H1 (cell line): ENCODE measurements around the gene ELP4.

ENCODE experiments used
- ASH2L ChIP-seq: fragments of 200-600, 300-600 bp; sonication (generic); IDR thresholded peaks from one replicate; pipeline ENCODE4 v1.7.1; 2017; ENCODE audit warnings: low read length
- CHD2 ChIP-seq: IDR thresholded peaks from 2 replicates; pipeline ENCODE4 v1.6.1; 2012; ENCODE audit warnings: low read length, improper control_type of control experiment
- EGR1 ChIP-seq: IDR thresholded peaks from 2 replicates; pipeline ENCODE4 v1.6.1; 2011; ENCODE audit warnings: low read depth, low read length, borderline replicate concordance
- FOSL1 ChIP-seq: IDR thresholded peaks from 2 replicates; pipeline ENCODE4 v1.6.1; 2011; ENCODE audit warnings: mild to moderate bottlenecking, low read depth, low read length, moderate library complexity; ENCODE audit not compliant: insufficient read depth
- JUN ChIP-seq: IDR thresholded peaks from 2 replicates; pipeline ENCODE4 v1.6.1; 2011; ENCODE audit warnings: low read depth, mild to moderate bottlenecking, improper control_type of control experiment, low read length
- POLR2A ChIP-seq, 2 experiments: IDR thresholded peaks; 1 replicate in 1 of 2; 2 replicates in 1 of 2; pipeline ENCODE4 v1.6.1; 2011; ENCODE audit warnings: low read depth in 2 of 2, low read length in 2 of 2, mild to moderate bottlenecking in 2 of 2; ENCODE audit errors: control extremely low read depth in 1 of 2
- POLR2AphosphoS5 ChIP-seq: IDR thresholded peaks from 2 replicates; pipeline ENCODE4 v1.6.1; 2011; ENCODE audit warnings: low read depth, low read length
- POU5F1 ChIP-seq: IDR thresholded peaks from 2 replicates; pipeline ENCODE4 v1.6.1; 2011; ENCODE audit warnings: low read depth, mild to moderate bottlenecking, low read length, moderate library complexity
- SP2 ChIP-seq: IDR thresholded peaks from 2 replicates; pipeline ENCODE4 v1.6.1; 2012; ENCODE audit warnings: mild to moderate bottlenecking, low read length, inconsistent platforms
- SUZ12 ChIP-seq: fragments of 200-600 bp; sonication (generic); IDR thresholded peaks from 2 replicates; pipeline ENCODE4 v1.6.1; 2012; ENCODE audit warnings: mild to moderate bottlenecking, inconsistent platforms, low read length, moderate library complexity, mixed read lengths
- YY1 ChIP-seq: IDR thresholded peaks from 2 replicates; pipeline ENCODE4 v1.6.1; 2011; ENCODE audit warnings: low read depth, mild to moderate bottlenecking, low read length
- TF ChIP-seq, protein P1 (sequence below), 3 experiments: IDR thresholded peaks; 1 replicate in 2 of 3; 2 replicates in 1 of 3; pipeline versions ENCODE4 v1.5.1 to v1.6.1; 2011; ENCODE audit warnings: low read length in 3 of 3, mild to moderate bottlenecking in 3 of 3, inconsistent platforms in 2 of 3, low read depth in 1 of 3, moderate library complexity in 1 of 3; ENCODE audit not compliant: insufficient read depth in 1 of 3; ENCODE audit errors: control extremely low read depth in 1 of 3
- TF ChIP-seq, protein P2 (sequence below): IDR thresholded peaks from 2 replicates; pipeline ENCODE4 v1.6.1; 2012; ENCODE audit warnings: inconsistent platforms
- TF ChIP-seq, protein P3 (sequence below): IDR thresholded peaks from 2 replicates; pipeline ENCODE4 v1.6.1; 2011; ENCODE audit warnings: low read depth, mild to moderate bottlenecking, low read length; ENCODE audit not compliant: insufficient read depth

DNA sequence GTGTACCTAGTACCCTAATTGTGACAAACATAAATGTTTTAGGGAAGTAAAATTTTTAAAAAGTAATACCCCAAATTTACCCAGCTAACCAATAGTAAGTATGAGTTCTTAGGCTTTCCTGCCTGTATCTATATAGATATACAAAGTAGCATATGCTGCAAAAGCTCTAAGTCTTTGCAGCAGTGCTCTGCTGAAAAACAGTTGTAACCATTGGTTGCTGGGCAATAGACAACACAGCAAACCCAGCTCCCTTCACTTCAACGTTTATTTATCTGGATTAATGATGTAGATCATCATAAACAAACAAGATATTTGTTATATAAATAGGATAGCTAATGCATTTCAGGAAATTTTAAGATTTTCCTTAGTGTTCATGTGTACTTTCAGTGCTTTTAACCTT, 218.9 kb downstream of the ELP4 start:
- TF ChIP-seq FOSL1 (no peak), POLR2A (IDR thresholded peaks at IDR 0.05; ENCODE audit: control extremely low read depth in 1 of 2, low read depth in 2 of 2, low read length in 2 of 2) (no peak), CHD2 (no peak), POLR2AphosphoS5 (no peak), YY1 (no peak), POU5F1 (no peak), SUZ12 (no peak), ASH2L (no peak), EGR1 (no peak), JUN (no peak), SP2 (no peak)
- TF ChIP-seq, protein P1, sequence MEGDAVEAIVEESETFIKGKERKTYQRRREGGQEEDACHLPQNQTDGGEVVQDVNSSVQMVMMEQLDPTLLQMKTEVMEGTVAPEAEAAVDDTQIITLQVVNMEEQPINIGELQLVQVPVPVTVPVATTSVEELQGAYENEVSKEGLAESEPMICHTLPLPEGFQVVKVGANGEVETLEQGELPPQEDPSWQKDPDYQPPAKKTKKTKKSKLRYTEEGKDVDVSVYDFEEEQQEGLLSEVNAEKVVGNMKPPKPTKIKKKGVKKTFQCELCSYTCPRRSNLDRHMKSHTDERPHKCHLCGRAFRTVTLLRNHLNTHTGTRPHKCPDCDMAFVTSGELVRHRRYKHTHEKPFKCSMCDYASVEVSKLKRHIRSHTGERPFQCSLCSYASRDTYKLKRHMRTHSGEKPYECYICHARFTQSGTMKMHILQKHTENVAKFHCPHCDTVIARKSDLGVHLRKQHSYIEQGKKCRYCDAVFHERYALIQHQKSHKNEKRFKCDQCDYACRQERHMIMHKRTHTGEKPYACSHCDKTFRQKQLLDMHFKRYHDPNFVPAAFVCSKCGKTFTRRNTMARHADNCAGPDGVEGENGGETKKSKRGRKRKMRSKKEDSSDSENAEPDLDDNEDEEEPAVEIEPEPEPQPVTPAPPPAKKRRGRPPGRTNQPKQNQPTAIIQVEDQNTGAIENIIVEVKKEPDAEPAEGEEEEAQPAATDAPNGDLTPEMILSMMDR (IDR thresholded peaks at IDR 0.05; ENCODE audit: control extremely low read depth in 1 of 3, insufficient read depth in 1 of 3, low read depth in 1 of 3, low read length in 3 of 3), result no peak
- TF ChIP-seq, protein P2, sequence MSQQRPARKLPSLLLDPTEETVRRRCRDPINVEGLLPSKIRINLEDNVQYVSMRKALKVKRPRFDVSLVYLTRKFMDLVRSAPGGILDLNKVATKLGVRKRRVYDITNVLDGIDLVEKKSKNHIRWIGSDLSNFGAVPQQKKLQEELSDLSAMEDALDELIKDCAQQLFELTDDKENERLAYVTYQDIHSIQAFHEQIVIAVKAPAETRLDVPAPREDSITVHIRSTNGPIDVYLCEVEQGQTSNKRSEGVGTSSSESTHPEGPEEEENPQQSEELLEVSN, result no peak
- TF ChIP-seq, protein P3, sequence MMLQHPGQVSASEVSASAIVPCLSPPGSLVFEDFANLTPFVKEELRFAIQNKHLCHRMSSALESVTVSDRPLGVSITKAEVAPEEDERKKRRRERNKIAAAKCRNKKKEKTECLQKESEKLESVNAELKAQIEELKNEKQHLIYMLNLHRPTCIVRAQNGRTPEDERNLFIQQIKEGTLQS, result no peak
